H9 (cell line): ENCODE measurements around the gene CSDE1. TPM values are rescaled to one million over a fixed set of nuclear protein-coding genes. Genes with fewer than 3 reads are reported as not detected.

Experiments
- DNase-seq: peaks from one replicate; pipeline ENCODE4 v3.0.0-alpha.2; 2017
- H2AFZ ChIP-seq: one replicate; pipeline ENCODE4 v1.6.1; 2013; ENCODE audit warnings: mild to moderate bottlenecking, low read length, control low read depth, moderate library complexity
- H2AK5ac ChIP-seq: 2 replicates; pipeline ENCODE4 v1.6.1; 2013; ENCODE audit warnings: low read length, control low read depth, mixed read lengths; ENCODE audit not compliant: insufficient read length
- H2BK120ac ChIP-seq: one replicate; pipeline ENCODE4 v1.6.1; 2013; ENCODE audit warnings: low read depth, mild to moderate bottlenecking, low read length, control low read depth, inconsistent platforms; ENCODE audit not compliant: poor library complexity, severe bottlenecking
- H2BK12ac ChIP-seq: 2 replicates; pipeline ENCODE4 v1.6.1; 2013; ENCODE audit warnings: low read length, control low read depth, mixed read lengths, low read depth; ENCODE audit not compliant: insufficient read length
- H2BK15ac ChIP-seq: 2 replicates; pipeline ENCODE4 v1.6.1; 2013; ENCODE audit warnings: low read depth, low read length, control low read depth
- H2BK20ac ChIP-seq: one replicate; pipeline ENCODE4 v1.6.1; 2013; ENCODE audit warnings: low read depth, mild to moderate bottlenecking, low read length, control low read depth, inconsistent platforms; ENCODE audit not compliant: poor library complexity, severe bottlenecking
- H2BK5ac ChIP-seq: 2 replicates; pipeline ENCODE4 v1.6.1; 2013; ENCODE audit warnings: low read length, control low read depth, mixed read lengths; ENCODE audit not compliant: insufficient read length
- H3K14ac ChIP-seq: 2 replicates; pipeline ENCODE4 v1.6.1; 2013; ENCODE audit warnings: low read length, control low read depth; ENCODE audit not compliant: insufficient read depth
- H3K18ac ChIP-seq: 2 replicates; pipeline ENCODE4 v1.6.1; 2013; ENCODE audit warnings: low read depth, mild to moderate bottlenecking, mixed read lengths, low read length, control low read depth; ENCODE audit not compliant: insufficient read length
- H3K23ac ChIP-seq: 2 replicates; pipeline ENCODE4 v1.6.1; 2013; ENCODE audit warnings: low read length, control low read depth, mixed read lengths, low read depth; ENCODE audit not compliant: insufficient read length
- H3K23me2 ChIP-seq: 2 replicates; pipeline ENCODE4 v1.6.1; 2013; ENCODE audit warnings: low read depth, mild to moderate bottlenecking, mixed read lengths, low read length, control low read depth; ENCODE audit not compliant: insufficient read length, poor library complexity, severe bottlenecking
- H3K27ac ChIP-seq: 2 replicates; pipeline ENCODE4 v1.5.1; 2013; ENCODE audit warnings: low read length, control low read depth, mixed read lengths, low read depth; ENCODE audit not compliant: insufficient read length
- H3K27me3 ChIP-seq: 2 replicates; pipeline ENCODE4 v1.6.1; 2013; ENCODE audit warnings: low read length, control low read depth, inconsistent platforms; ENCODE audit not compliant: insufficient read depth
- H3K4ac ChIP-seq: 2 replicates; pipeline ENCODE4 v1.6.1; 2013; ENCODE audit warnings: low read depth, mild to moderate bottlenecking, control low read depth, inconsistent platforms, low read length, moderate library complexity
- H3K4me1 ChIP-seq: 2 replicates; pipeline ENCODE4 v1.6.1; 2013; ENCODE audit warnings: low read length, control low read depth, inconsistent platforms; ENCODE audit not compliant: insufficient read depth
- H3K4me2 ChIP-seq: 2 replicates; pipeline ENCODE4 v1.6.1; 2013; ENCODE audit warnings: low read length, control low read depth, mixed read lengths; ENCODE audit not compliant: insufficient read length, insufficient read depth
- H3K56ac ChIP-seq: 2 replicates; pipeline ENCODE4 v1.6.1; 2013; ENCODE audit warnings: low read depth, mild to moderate bottlenecking, mixed read lengths, low read length, control low read depth; ENCODE audit not compliant: insufficient read length
- H3K79me1 ChIP-seq: 2 replicates; pipeline ENCODE4 v1.6.1; 2013; ENCODE audit warnings: low read depth, mild to moderate bottlenecking, moderate library complexity, low read length, control low read depth, inconsistent platforms; ENCODE audit not compliant: insufficient read depth, poor library complexity, severe bottlenecking
- H3K79me2 ChIP-seq: 2 replicates; pipeline ENCODE4 v1.6.1; 2013; ENCODE audit warnings: low read length, control low read depth, inconsistent platforms; ENCODE audit not compliant: insufficient read depth
- H3K9ac ChIP-seq: 2 replicates; pipeline ENCODE4 v1.6.1; 2013; ENCODE audit warnings: low read length, control low read depth, mixed read lengths; ENCODE audit not compliant: insufficient read length; ENCODE audit errors: extremely low read depth
- H3K9me3 ChIP-seq: one replicate; pipeline ENCODE4 v1.6.1; 2013; ENCODE audit warnings: low read depth, low read length, inconsistent platforms; ENCODE audit not compliant: control insufficient read depth
- H3T11ph ChIP-seq: one replicate; pipeline ENCODE4 v1.6.1; 2013; ENCODE audit warnings: mild to moderate bottlenecking, low read length, control low read depth, inconsistent platforms
- H4K20me1 ChIP-seq: one replicate; pipeline ENCODE4 v1.6.1; 2013; ENCODE audit not compliant: control insufficient read depth, insufficient read length, insufficient read depth
- H4K5ac ChIP-seq: 2 replicates; pipeline ENCODE4 v1.6.1; 2013; ENCODE audit warnings: low read depth, mild to moderate bottlenecking, mixed read lengths, low read length, control low read depth; ENCODE audit not compliant: insufficient read length
- H4K8ac ChIP-seq: replicated peaks from 2 replicates; pipeline ENCODE4 v1.6.1; 2013; ENCODE audit warnings: low read length, control low read depth, mixed read lengths, low read depth; ENCODE audit not compliant: insufficient read length
- H4K91ac ChIP-seq: 2 replicates; pipeline ENCODE4 v1.6.1; 2013; ENCODE audit warnings: low read depth, mild to moderate bottlenecking, moderate library complexity, mixed read lengths, low read length, control low read depth; ENCODE audit not compliant: insufficient read length
- H3K27ac Mint-ChIP-seq, 3 experiments: 2 replicates in 2 of 3; 3 replicates in 1 of 3; pipeline ENCODE4 v1.8.0; 2020 to 2021; ENCODE audit warnings: mixed read lengths in 3 of 3, mild to moderate bottlenecking in 1 of 3, moderate library complexity in 1 of 3
- H3K27me3 Mint-ChIP-seq: 2 replicates; pipeline ENCODE4 v1.8.0; 2021; ENCODE audit warnings: low read depth, mild to moderate bottlenecking, moderate library complexity, mixed read lengths
- H3K36me3 Mint-ChIP-seq, 3 experiments: 2 replicates in 2 of 3; 3 replicates in 1 of 3; pipeline ENCODE4 v1.8.0; 2020 to 2021; ENCODE audit warnings: low read depth in 3 of 3, mixed read lengths in 3 of 3; ENCODE audit not compliant: insufficient read depth in 1 of 3
- H3K4me1 Mint-ChIP-seq, 2 experiments: 2 replicates each; pipeline ENCODE4 v1.8.0; 2020; ENCODE audit warnings: mixed read lengths in 2 of 2
- H3K4me3 Mint-ChIP-seq, 2 experiments: 2 replicates in 1 of 2; 3 replicates in 1 of 2; pipeline ENCODE4 v1.8.0; 2020 to 2021; ENCODE audit warnings: mild to moderate bottlenecking in 2 of 2, mixed read lengths in 2 of 2, moderate library complexity in 1 of 2
- H3K9me3 Mint-ChIP-seq, 2 experiments: 2 replicates in 1 of 2; 3 replicates in 1 of 2; pipeline ENCODE4 v1.8.0; 2020; ENCODE audit warnings: mild to moderate bottlenecking in 2 of 2, mixed read lengths in 2 of 2, moderate library complexity in 1 of 2
- WGBS: extraction: QIAGEN DNeasy Blood & Tissue Kit; methylation state at CpG from one replicate; pipeline ENCODE4 v1.1.7; 2013; ENCODE audit warnings: missing lambda C conversion rate, low lambda C conversion rate, mixed read lengths; ENCODE audit not compliant: insufficient read length; ENCODE audit errors: extremely low coverage; 5-methylcytosine and 5-hydroxymethylcytosine counted together
- total RNA-seq: library from RNA; stranded (reverse); gene quantifications from 2 replicates; pipeline ENCODE4 v1.2.1, GENCODE V29; 2021
- TF ChIP-seq, protein P1 (sequence below): fragments of 200-600 bp; sonication (generic); conservative IDR thresholded peaks from 3 replicates; pipeline ENCODE4 v1.8.0; 2021; ENCODE audit warnings: antibody characterized with exemption, mild to moderate bottlenecking

The CSDE1 gene
- total RNA-seq, 1 experiment from 2014 or later, result 645 TPM

DNA sequence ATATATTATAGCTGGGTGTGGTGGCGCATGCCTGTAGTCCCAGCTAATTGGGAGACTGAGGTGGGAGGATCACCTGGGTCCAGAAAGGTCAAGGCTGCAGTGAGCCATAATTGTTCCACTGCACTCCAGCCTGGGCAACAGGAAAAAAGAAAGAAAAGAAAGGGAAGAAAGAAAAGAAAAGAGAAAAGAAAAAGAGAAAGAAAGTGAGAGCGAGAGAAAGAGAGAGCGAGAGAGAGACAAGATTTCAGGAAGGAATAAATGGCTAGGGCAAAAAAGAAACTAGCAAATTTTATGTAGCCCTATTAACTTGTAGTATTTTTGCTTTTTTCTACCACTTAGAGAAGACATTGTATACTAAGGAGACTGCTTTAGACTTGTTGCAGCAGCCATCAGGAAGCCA, 47.4 kb downstream of the CSDE1 start:
- H3K27me3 ChIP-seq, result no peaks in the 10 kb centered on the region
- no peaks in the 10 kb centered on the region for H3K4me1 Mint-ChIP-seq
- no peak overlapping the region for H3K4me3 Mint-ChIP-seq

More for the DNA sequence above, 47.4 kb downstream of the CSDE1 start:
- Histone ChIP-seq H3K23ac (no peak overlapping the region), H2AFZ (no peak overlapping the region), H3K4ac (no peak overlapping the region), H3K27ac (no peak overlapping the region), H2BK5ac (no peak overlapping the region), H3K23me2 (no peaks in the 10 kb centered on the region), H3K4me1 (no peaks in the 10 kb centered on the region), H3K9ac (no peak overlapping the region), H2AK5ac (no peak overlapping the region), H4K20me1 (no peaks in the 10 kb centered on the region), H3K9me3 (no peaks in the 10 kb centered on the region), H3K18ac (no peak overlapping the region), H2BK20ac (no peak overlapping the region), H3K56ac (no peak overlapping the region), H2BK12ac (no peak overlapping the region), H3K79me1 (no peaks in the 10 kb centered on the region), H4K91ac (no peak overlapping the region), H4K5ac (no peak overlapping the region), H2BK120ac (no peak overlapping the region), H3K4me2 (no peak overlapping the region), H2BK15ac (no peak overlapping the region), H3T11ph (no peak overlapping the region), H3K14ac (no peak overlapping the region), H3K79me2 (peaks cover under 1% of the 10 kb centered on the region; the same call in 1 of the 2 replicates), H4K8ac (no peak overlapping the region)
- 100% methylated on average over 2 of the region's 3 CpGs for WGBS
- H3K27ac Mint-ChIP-seq, result no peak overlapping the region
- TF ChIP-seq, protein P1, sequence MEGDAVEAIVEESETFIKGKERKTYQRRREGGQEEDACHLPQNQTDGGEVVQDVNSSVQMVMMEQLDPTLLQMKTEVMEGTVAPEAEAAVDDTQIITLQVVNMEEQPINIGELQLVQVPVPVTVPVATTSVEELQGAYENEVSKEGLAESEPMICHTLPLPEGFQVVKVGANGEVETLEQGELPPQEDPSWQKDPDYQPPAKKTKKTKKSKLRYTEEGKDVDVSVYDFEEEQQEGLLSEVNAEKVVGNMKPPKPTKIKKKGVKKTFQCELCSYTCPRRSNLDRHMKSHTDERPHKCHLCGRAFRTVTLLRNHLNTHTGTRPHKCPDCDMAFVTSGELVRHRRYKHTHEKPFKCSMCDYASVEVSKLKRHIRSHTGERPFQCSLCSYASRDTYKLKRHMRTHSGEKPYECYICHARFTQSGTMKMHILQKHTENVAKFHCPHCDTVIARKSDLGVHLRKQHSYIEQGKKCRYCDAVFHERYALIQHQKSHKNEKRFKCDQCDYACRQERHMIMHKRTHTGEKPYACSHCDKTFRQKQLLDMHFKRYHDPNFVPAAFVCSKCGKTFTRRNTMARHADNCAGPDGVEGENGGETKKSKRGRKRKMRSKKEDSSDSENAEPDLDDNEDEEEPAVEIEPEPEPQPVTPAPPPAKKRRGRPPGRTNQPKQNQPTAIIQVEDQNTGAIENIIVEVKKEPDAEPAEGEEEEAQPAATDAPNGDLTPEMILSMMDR, result no peak
- no peaks in the 10 kb centered on the region for H3K27me3 Mint-ChIP-seq
- peaks cover 18 to 76% (median 60%) of the 10 kb centered on the region in 3 experiments; a peak in 6 of 7 replicates for H3K36me3 Mint-ChIP-seq
- DNase-seq, result no peak
- no peaks in the 10 kb centered on the region for H3K9me3 Mint-ChIP-seq
